KMS-11 (cell line): ENCODE results near the gene SSTR5.

ENCODE experiments used
- H2AFZ ChIP-seq: fragments of 200-600 bp; sonication (generic); 2 replicates; pipeline ENCODE4 v1.6.1; 2016; ENCODE audit warnings: antibody characterized with exemption, mixed run types, low read depth
- H3K27ac ChIP-seq: fragments of 200-600 bp; sonication (generic); 2 replicates; pipeline ENCODE4 v1.6.1; 2016; ENCODE audit warnings: mild to moderate bottlenecking, mixed run types
- H3K27me3 ChIP-seq: fragments of 200-600 bp; sonication (generic); 2 replicates; pipeline ENCODE4 v1.6.1; 2017; ENCODE audit warnings: mild to moderate bottlenecking, low read depth, mixed run types, moderate library complexity; ENCODE audit not compliant: insufficient read depth
- H3K36me3 ChIP-seq: fragments of 200-600 bp; sonication (generic); 2 replicates; pipeline ENCODE4 v1.6.1; 2017; ENCODE audit warnings: mild to moderate bottlenecking, mixed run types; ENCODE audit not compliant: insufficient read depth
- H3K4me1 ChIP-seq: fragments of 200-600 bp; sonication (generic); 2 replicates; pipeline ENCODE4 v1.6.1; 2016; ENCODE audit warnings: mild to moderate bottlenecking, low read depth, mixed run types; ENCODE audit not compliant: poor library complexity, severe bottlenecking
- H3K4me2 ChIP-seq: fragments of 200-600 bp; sonication (generic); 2 replicates; pipeline ENCODE4 v1.7.0; 2016; ENCODE audit warnings: mild to moderate bottlenecking, mixed run types
- H3K4me3 ChIP-seq: fragments of 200-600 bp; sonication (generic); IDR thresholded peaks from 2 replicates; pipeline ENCODE4 v1.6.1; 2017; ENCODE audit warnings: low read depth, low read length, mixed read lengths; ENCODE audit not compliant: insufficient read depth
- H3K79me2 ChIP-seq: fragments of 200-600 bp; sonication (generic); 2 replicates; pipeline ENCODE4 v1.6.1; 2016; ENCODE audit warnings: low read depth, mixed run types; ENCODE audit not compliant: insufficient read depth
- H3K9ac ChIP-seq: fragments of 200-600 bp; sonication (generic); 2 replicates; pipeline ENCODE4 v1.6.1; 2016; ENCODE audit warnings: mild to moderate bottlenecking, mixed run types
- H4K20me1 ChIP-seq: fragments of 200-600 bp; sonication (generic); 2 replicates; pipeline ENCODE4 v1.6.1; 2016; ENCODE audit warnings: mild to moderate bottlenecking, mixed run types; ENCODE audit not compliant: insufficient read depth
- TF ChIP-seq, protein P1 (sequence below): fragments of 200-600 bp; sonication (generic); conservative IDR thresholded peaks from 2 replicates; pipeline ENCODE4 v1.6.1; 2017; ENCODE audit warnings: low read depth, mild to moderate bottlenecking, antibody characterized with exemption, low read length, moderate library complexity, mixed read lengths

SSTR5 gene

GRCh38 chr16:1066584-1067172 lies 5.9 kb upstream of the SSTR5 start:
- H3K4me1 ChIP-seq = no peaks in the 10 kb centered on the region
- peaks cover 95% of the 10 kb centered on the region for H3K27me3 ChIP-seq
- no peak overlapping the region for H3K4me2 ChIP-seq
- no peak overlapping the region for H3K9ac ChIP-seq
- no peaks in the 10 kb centered on the region for H3K79me2 ChIP-seq
- no peak overlapping the region for H2AFZ ChIP-seq
- H3K4me3 ChIP-seq = no peak overlapping the region
- H4K20me1 ChIP-seq = no peaks in the 10 kb centered on the region
- no peaks in the 10 kb centered on the region for H3K36me3 ChIP-seq
- H3K27ac ChIP-seq = no peak overlapping the region
- TF ChIP-seq, protein P1, sequence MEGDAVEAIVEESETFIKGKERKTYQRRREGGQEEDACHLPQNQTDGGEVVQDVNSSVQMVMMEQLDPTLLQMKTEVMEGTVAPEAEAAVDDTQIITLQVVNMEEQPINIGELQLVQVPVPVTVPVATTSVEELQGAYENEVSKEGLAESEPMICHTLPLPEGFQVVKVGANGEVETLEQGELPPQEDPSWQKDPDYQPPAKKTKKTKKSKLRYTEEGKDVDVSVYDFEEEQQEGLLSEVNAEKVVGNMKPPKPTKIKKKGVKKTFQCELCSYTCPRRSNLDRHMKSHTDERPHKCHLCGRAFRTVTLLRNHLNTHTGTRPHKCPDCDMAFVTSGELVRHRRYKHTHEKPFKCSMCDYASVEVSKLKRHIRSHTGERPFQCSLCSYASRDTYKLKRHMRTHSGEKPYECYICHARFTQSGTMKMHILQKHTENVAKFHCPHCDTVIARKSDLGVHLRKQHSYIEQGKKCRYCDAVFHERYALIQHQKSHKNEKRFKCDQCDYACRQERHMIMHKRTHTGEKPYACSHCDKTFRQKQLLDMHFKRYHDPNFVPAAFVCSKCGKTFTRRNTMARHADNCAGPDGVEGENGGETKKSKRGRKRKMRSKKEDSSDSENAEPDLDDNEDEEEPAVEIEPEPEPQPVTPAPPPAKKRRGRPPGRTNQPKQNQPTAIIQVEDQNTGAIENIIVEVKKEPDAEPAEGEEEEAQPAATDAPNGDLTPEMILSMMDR = no peak

GRCh38 chr16:1067629-1068028 lies 4.9 kb upstream of the SSTR5 start:
- no peaks in the 10 kb centered on the region for H4K20me1 ChIP-seq
- H3K36me3 ChIP-seq = no peaks in the 10 kb centered on the region
- no peak overlapping the region for H3K9ac ChIP-seq
- no peak overlapping the region for H3K4me3 ChIP-seq
- no peaks in the 10 kb centered on the region for H3K4me1 ChIP-seq
- TF ChIP-seq, protein P1 = no peak
- H3K27me3 ChIP-seq = peaks cover 90% of the 10 kb centered on the region
- no peak overlapping the region for H2AFZ ChIP-seq
- H3K27ac ChIP-seq = no peak overlapping the region
- H3K4me2 ChIP-seq = no peak overlapping the region
- H3K79me2 ChIP-seq = no peaks in the 10 kb centered on the region

DNA sequence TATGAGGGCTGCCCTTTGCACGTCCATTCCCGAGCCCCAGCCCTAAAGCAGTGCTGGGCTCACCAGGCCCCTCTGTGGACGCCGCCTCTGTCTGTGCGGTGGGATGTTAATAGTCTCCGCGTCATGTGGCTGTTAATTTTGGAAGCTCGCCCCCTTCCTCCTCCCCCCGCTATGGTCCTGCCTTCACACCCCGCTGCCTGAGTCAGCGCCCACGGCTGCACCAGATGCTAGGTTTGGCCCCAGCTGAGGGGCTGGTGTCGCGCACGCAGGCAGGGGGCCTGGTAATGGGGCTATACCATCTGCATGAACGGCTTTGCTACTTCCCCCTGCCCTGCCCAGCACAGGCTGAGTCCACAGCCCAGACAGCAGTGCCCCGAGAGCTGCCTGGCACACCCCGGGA lies 4.1 kb upstream of the SSTR5 start:
- no peaks in the 10 kb centered on the region for H3K4me1 ChIP-seq
- H4K20me1 ChIP-seq = no peaks in the 10 kb centered on the region
- H2AFZ ChIP-seq = no peak overlapping the region
- peaks cover 85% of the 10 kb centered on the region for H3K27me3 ChIP-seq
- no peaks in the 10 kb centered on the region for H3K79me2 ChIP-seq
- no peak overlapping the region for H3K4me3 ChIP-seq
- no peak overlapping the region for H3K4me2 ChIP-seq
- TF ChIP-seq, protein P1 = no peak
- H3K36me3 ChIP-seq = no peaks in the 10 kb centered on the region
- H3K27ac ChIP-seq = no peak overlapping the region
- H3K9ac ChIP-seq = no peak overlapping the region

DNA sequence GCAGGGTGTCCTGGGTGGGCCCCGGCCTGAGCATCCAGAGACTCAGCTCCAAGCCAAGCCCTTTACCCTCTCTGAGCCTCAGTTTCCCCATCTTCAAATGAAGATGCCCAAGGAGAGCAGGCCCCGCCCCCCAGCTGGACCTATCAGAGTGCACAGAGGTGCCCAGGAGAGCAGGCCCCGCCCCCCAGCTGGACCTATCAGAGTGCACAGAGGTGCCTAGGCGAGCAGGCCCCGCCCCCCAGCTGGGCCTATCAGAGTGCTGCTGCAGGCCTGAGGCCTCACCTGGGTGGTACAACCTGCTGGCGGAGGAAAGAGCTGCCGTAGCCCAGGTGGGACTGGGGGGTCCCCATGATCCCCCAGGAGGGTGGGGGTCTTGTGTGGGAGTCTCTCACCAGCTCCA lies 3.4 kb upstream of the SSTR5 start:
- no peaks in the 10 kb centered on the region for H4K20me1 ChIP-seq
- H2AFZ ChIP-seq = no peak overlapping the region
- no peaks in the 10 kb centered on the region for H3K79me2 ChIP-seq
- H3K4me1 ChIP-seq = no peaks in the 10 kb centered on the region
- no peak overlapping the region for H3K27ac ChIP-seq
- H3K36me3 ChIP-seq = no peaks in the 10 kb centered on the region
- TF ChIP-seq, protein P1 = no peak
- peaks cover 81% of the 10 kb centered on the region for H3K27me3 ChIP-seq
- H3K9ac ChIP-seq = no peak overlapping the region
- no peak overlapping the region for H3K4me2 ChIP-seq
- H3K4me3 ChIP-seq = no peak overlapping the region
